Astrocyte of the cerebellum (primary cell): ENCODE results near the gene EFNA2.
A peak's percentile ranks its signal among the peaks of the same experiment; 100 is the strongest.

ENCODE experiments used
- DNase-seq: peaks from one replicate; pipeline ENCODE4 v3.0.0-alpha.2; 2011; ENCODE audit warnings: low read depth
- H3K4me3 ChIP-seq: 2 replicates; pipeline ENCODE4 v1.5.1; 2011; ENCODE audit warnings: mild to moderate bottlenecking, low read depth, low read length, moderate library complexity
- CTCF ChIP-seq: IDR thresholded peaks from 2 replicates; pipeline ENCODE4 v1.5.1; 2012; ENCODE audit warnings: low read length, low read depth, moderate library complexity, mild to moderate bottlenecking; ENCODE audit errors: missing control alignments
- in situ Hi-C: cut with HindIII; loops from 2 replicates; pipeline ENCODE4 v1.10.0; 2017; ENCODE audit warnings: low sequenced_read_pairs

The EFNA2 gene

GRCh38 chr19:1266916-1267476, 18.7 kb upstream of the EFNA2 start:
- TF ChIP-seq CTCF = peak; percentile 74
- in situ Hi-C loops = no loop called here

GRCh38 chr19:1267477-1268225, 18.0 kb upstream of the EFNA2 start:
- no peak for TF ChIP-seq CTCF
- DNase-seq = no peak
- in situ Hi-C loops = no loop called here
- peak overlapping the region; percentile 44 for H3K4me3 ChIP-seq

More at GRCh38 chr19:1266916-1267476, 18.7 kb upstream of the EFNA2 start:
- H3K4me3 ChIP-seq = peak overlapping the region; percentile 44
- DNase-seq = no peak

- DNase-seq = no peak
- no peak for TF ChIP-seq CTCF
- H3K4me3 ChIP-seq = peak overlapping the region; percentile 63
- in situ Hi-C loops = no loop called here
Measured at GRCh38 chr19:1268226-1269064, 17.2 kb upstream of the EFNA2 start.

- peak within 1 kb of the TSS; percentile 63 for H3K4me3 ChIP-seq
- no peak for TF ChIP-seq CTCF
- in situ Hi-C loops = no loop called here
- peak; percentile 96 for DNase-seq
Measured at GRCh38 chr19:1269065-1269477, 16.6 kb upstream of the EFNA2 start, which contains the start of gene CIRBP. CIRBP (plus strand) TSS chr19:1269332; CDS start chr19:1270934, 1,602 bp downstream.

GRCh38 chr19:1269478-1270212, 16.0 kb upstream of the EFNA2 start:
- DNase-seq = peak; percentile 59
- H3K4me3 ChIP-seq = peak overlapping the region; percentile 63
- in situ Hi-C loops = no loop called here
- TF ChIP-seq CTCF = no peak
